K562 (cell line): Measurements from ENCODE around the gene PYM1. TPM values are rescaled to one million over a fixed set of nuclear protein-coding genes. Genes with fewer than 3 reads are reported as not detected.

Experiments
- CC2D1A ChIP-seq: fragments of 450-650 bp; IDR thresholded peaks from 2 replicates; pipeline ENCODE4 v1.6.1; 2017; ENCODE audit warnings: mild to moderate bottlenecking
- ELF4 ChIP-seq: fragments of 450-650 bp; formaldehyde crosslinking; IDR thresholded peaks from 2 replicates; pipeline ENCODE4 v1.4.0; 2022; ENCODE audit warnings: missing genetic modification characterization
- GABPB1 ChIP-seq: sonication (generic); formaldehyde crosslinking; IDR thresholded peaks from 2 replicates; pipeline ENCODE4 v1.8.0; 2022; ENCODE audit warnings: mild to moderate bottlenecking, missing genetic modification reagents
- HMBOX1 ChIP-seq: sonication (generic); IDR thresholded peaks from 2 replicates; pipeline ENCODE4 v1.6.1; 2016
- JUN ChIP-seq, 2 experiments: sonication (generic) in 1 of 2; formaldehyde crosslinking in 1 of 2; IDR thresholded peaks; 2 replicates each; pipeline versions ENCODE4 v1.6.1 to v1.8.0; 2012 to 2022; ENCODE audit warnings: borderline replicate concordance in 2 of 2, mild to moderate bottlenecking in 2 of 2, improper control_type of control experiment in 1 of 2, low read depth in 1 of 2, low read length in 1 of 2, missing genetic modification reagents in 1 of 2
- MTF1 ChIP-seq: fragments of 250-450 bp; sonication (Bioruptor Pico); IDR thresholded peaks from 2 replicates; pipeline ENCODE4 v1.9.0; 2021; ENCODE audit warnings: moderate library complexity, mild to moderate bottlenecking, inconsistent platforms, borderline replicate concordance
- MYC ChIP-seq, 2 experiments: fragments of 250-450 bp in 1 of 2; sonication (Bioruptor Pico) in 1 of 2; IDR thresholded peaks; 2 replicates each; pipeline versions ENCODE4 v1.5.1 to v1.6.1; 2012 to 2021; ENCODE audit warnings: low read depth in 2 of 2, borderline replicate concordance in 1 of 2, improper control_type of control experiment in 1 of 2, low read length in 1 of 2, mild to moderate bottlenecking in 1 of 2, moderate library complexity in 1 of 2
- PHB ChIP-seq: fragments of 250-450 bp; sonication (Bioruptor Pico); IDR thresholded peaks from 2 replicates; pipeline ENCODE4 v1.5.0; 2021
- SOX6 ChIP-seq: fragments of 450-650 bp; IDR thresholded peaks from 2 replicates; pipeline ENCODE4 v1.6.1; 2014; ENCODE audit warnings: mild to moderate bottlenecking
- SREBF1 ChIP-seq: fragments of 150-350 bp; IDR thresholded peaks from 2 replicates; pipeline ENCODE4 v1.6.1; 2014; ENCODE audit warnings: antibody characterized with exemption, low read depth, low read length, borderline replicate concordance
- TCF7L2 ChIP-seq: fragments of 150-350 bp; IDR thresholded peaks from 2 replicates; pipeline ENCODE4 v1.6.1; 2016; ENCODE audit warnings: low read depth, mild to moderate bottlenecking, low read length, moderate library complexity
- ZBTB1 ChIP-seq: sonication (generic); formaldehyde crosslinking; IDR thresholded peaks from 2 replicates; pipeline ENCODE4 v1.8.1; 2023; ENCODE audit warnings: missing genetic modification reagents, low read depth, mild to moderate bottlenecking, borderline replicate concordance
- ZNF232 ChIP-seq: sonication (generic); formaldehyde crosslinking; IDR thresholded peaks from 2 replicates; pipeline ENCODE4 v1.8.0; 2022; ENCODE audit warnings: mild to moderate bottlenecking, missing genetic modification reagents
- ZNF436 ChIP-seq: fragments of 250-450, 450-650 bp; sonication (Bioruptor Pico); formaldehyde crosslinking; IDR thresholded peaks from 2 replicates; pipeline ENCODE4 v1.7.0; 2020; ENCODE audit warnings: mild to moderate bottlenecking
- polyA plus RNA-seq, 8 experiments: library from polyadenylated mRNA; depleted of rRNA in 4 of 8; stranded (reverse) in 5 of 8; unstranded in 3 of 8; fragments of >200 nt; fragmentation: Nextera tagmentation in 2 of 8; fragmentation: Illumina TruSeq in 1 of 8; extraction: Ambion mirVana in 2 of 8; extraction: Trizol in 1 of 8; gene quantifications; 2 replicates each; pipeline versions ENCODE4 v1.2.1 to v1.2.3, GENCODE V29; 2011 to 2014; ENCODE audit warnings: inconsistent platforms in 1 of 8, missing spikeins in 1 of 8
- total RNA-seq, 7 experiments: library from RNA; depleted of rRNA in 6 of 7; stranded (reverse); fragments of >200 nt in 6 of 7; fragmentation: Illumina TruSeq in 2 of 7; extraction: Trizol in 2 of 7; gene quantifications; 2 replicates each; pipeline versions ENCODE4 v1.2.1 to v1.2.3, GENCODE V29; 2011 to 2021; ENCODE audit warnings: low replicate concordance in 1 of 7
- TF ChIP-seq, protein P1 (sequence below), 2 experiments: fragments of 450-650 bp in 1 of 2; sonication (generic) in 1 of 2; formaldehyde crosslinking in 1 of 2; IDR thresholded peaks; 2 replicates each; pipeline versions ENCODE4 v1.7.1 to v1.9.0; 2016 to 2022; ENCODE audit warnings: inconsistent platforms in 1 of 2, mild to moderate bottlenecking in 1 of 2, missing genetic modification reagents in 1 of 2
- TF ChIP-seq, protein P2 (sequence below): sonication (generic); formaldehyde crosslinking; IDR thresholded peaks from 2 replicates; pipeline ENCODE4 v1.5.0; 2020; ENCODE audit warnings: missing genetic modification reagents

Gene PYM1
- total and polyA plus RNA-seq, 9 of the 15 experiments (the other 6 are each of a cell fraction or from before 2014, with no cell fraction given), result 29.0 to 51.3 (median 34.1) TPM

GRCh38 chr12:55926738-55927587, 731 bp downstream of the PYM1 start (continued):
- TF ChIP-seq, protein P1, sequence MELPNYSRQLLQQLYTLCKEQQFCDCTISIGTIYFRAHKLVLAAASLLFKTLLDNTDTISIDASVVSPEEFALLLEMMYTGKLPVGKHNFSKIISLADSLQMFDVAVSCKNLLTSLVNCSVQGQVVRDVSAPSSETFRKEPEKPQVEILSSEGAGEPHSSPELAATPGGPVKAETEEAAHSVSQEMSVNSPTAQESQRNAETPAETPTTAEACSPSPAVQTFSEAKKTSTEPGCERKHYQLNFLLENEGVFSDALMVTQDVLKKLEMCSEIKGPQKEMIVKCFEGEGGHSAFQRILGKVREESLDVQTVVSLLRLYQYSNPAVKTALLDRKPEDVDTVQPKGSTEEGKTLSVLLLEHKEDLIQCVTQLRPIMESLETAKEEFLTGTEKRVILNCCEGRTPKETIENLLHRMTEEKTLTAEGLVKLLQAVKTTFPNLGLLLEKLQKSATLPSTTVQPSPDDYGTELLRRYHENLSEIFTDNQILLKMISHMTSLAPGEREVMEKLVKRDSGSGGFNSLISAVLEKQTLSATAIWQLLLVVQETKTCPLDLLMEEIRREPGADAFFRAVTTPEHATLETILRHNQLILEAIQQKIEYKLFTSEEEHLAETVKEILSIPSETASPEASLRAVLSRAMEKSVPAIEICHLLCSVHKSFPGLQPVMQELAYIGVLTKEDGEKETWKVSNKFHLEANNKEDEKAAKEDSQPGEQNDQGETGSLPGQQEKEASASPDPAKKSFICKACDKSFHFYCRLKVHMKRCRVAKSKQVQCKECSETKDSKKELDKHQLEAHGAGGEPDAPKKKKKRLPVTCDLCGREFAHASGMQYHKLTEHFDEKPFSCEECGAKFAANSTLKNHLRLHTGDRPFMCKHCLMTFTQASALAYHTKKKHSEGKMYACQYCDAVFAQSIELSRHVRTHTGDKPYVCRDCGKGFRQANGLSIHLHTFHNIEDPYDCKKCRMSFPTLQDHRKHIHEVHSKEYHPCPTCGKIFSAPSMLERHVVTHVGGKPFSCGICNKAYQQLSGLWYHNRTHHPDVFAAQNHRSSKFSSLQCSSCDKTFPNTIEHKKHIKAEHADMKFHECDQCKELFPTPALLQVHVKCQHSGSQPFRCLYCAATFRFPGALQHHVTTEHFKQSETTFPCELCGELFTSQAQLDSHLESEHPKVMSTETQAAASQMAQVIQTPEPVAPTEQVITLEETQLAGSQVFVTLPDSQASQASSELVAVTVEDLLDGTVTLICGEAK (IDR thresholded peaks at IDR 0.05), result peak; percentile 92
- TF ChIP-seq, protein P1 (CRISPR knock-in tag; IDR thresholded peaks at IDR 0.05), result no peak
- TF ChIP-seq, protein P2, sequence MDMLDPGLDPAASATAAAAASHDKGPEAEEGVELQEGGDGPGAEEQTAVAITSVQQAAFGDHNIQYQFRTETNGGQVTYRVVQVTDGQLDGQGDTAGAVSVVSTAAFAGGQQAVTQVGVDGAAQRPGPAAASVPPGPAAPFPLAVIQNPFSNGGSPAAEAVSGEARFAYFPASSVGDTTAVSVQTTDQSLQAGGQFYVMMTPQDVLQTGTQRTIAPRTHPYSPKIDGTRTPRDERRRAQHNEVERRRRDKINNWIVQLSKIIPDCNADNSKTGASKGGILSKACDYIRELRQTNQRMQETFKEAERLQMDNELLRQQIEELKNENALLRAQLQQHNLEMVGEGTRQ, result no peak
- no peak for TF ChIP-seq ELF4 (CRISPR knock-in tag)
- TF ChIP-seq MYC (IDR thresholded peaks at IDR 0.05; ENCODE audit: low read depth, low read length), result peak; percentile 72; the same call in 1 of the 2 replicates
- no peak for TF ChIP-seq MYC (CRISPR knock-in tag; IDR thresholded peaks at IDR 0.05; ENCODE audit: borderline replicate concordance, low read depth)
- no peak for TF ChIP-seq CC2D1A
- no peak for TF ChIP-seq MTF1 (CRISPR knock-in tag)
- TF ChIP-seq TCF7L2, result no peak
- no peak for TF ChIP-seq ZNF232
- no peak for TF ChIP-seq ZBTB1 (CRISPR knock-in tag)
- no peak for TF ChIP-seq SOX6
- no peak for TF ChIP-seq SREBF1
- no peak for TF ChIP-seq HMBOX1
- TF ChIP-seq PHB, result no peak
- no peak for TF ChIP-seq JUN (IDR thresholded peaks at IDR 0.05; ENCODE audit: borderline replicate concordance, low read depth, low read length)
- TF ChIP-seq JUN (CRISPR knock-in tag; IDR thresholded peaks at IDR 0.05; ENCODE audit: borderline replicate concordance), result no peak
- peak; percentile 93 for TF ChIP-seq GABPB1
- TF ChIP-seq ZNF436 (CRISPR knock-in tag), result no peak
